ENCODE data around the gene TFF1.
"Not testable (repeated sequence)": the region's sequence is repeated elsewhere in the genome, so short reads cannot be mapped to it uniquely, and the experiment has no call there.

TFF1 gene

DNA sequence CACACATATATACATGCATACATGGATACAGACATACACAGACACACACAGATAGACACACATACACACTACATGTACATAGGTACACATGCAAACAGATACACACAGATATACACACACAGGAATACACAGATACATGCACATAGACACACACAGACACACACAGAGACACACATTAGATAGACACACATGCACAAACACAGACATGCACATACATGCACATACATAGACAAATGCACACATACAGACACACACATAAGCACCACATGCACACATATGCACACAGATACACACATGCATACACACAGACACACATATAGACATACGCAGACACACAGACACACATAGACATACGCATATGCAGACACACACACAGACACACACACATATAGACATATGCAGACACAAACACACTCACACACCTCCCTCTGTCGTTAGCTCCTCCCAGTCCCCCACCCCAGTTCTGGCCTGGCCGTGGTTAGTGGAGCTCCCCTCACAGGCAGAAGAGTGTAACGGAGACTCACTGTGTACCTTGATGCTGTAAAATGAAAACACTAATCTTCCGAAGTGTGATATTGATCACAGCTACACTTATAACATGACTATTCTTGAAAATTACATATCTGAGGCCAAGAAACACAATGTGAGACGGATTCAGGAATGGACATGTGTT lies 45.0 kb upstream of the TFF1 start:
- no peak for DNase-seq
- Histone ChIP-seq H3K27ac (ENCODE audit: low read length, poor library complexity, severe bottlenecking) (no peak overlapping the region), H3K4me1 (ENCODE audit: control insufficient read depth, insufficient read depth, low read depth, low read length) (peaks cover 23% of the 10 kb centered on the region), H2BK5ac (ENCODE audit: low read depth, low read length, poor library complexity, severe bottlenecking) (no peak overlapping the region), H3K36me3 (ENCODE audit: control insufficient read depth in 1 of 2, insufficient read depth in 2 of 2, low read depth in 1 of 2, low read length in 2 of 2) (no peaks in the 10 kb centered on the region), H4K91ac (ENCODE audit: low read length) (no peak overlapping the region), H2AK5ac (ENCODE audit: low read length, severe bottlenecking) (no peak overlapping the region), H4K8ac (ENCODE audit: low read length) (no peak overlapping the region), H2AFZ (ENCODE audit: low read depth, low read length) (no peak overlapping the region), H3K4me3 (ENCODE audit: insufficient read depth in 1 of 2, low read depth in 1 of 2, low read length in 2 of 2) (no peak overlapping the region), H3K4ac (ENCODE audit: low read depth in 1 of 2, low read length in 2 of 2) (no peak overlapping the region), H2BK12ac (ENCODE audit: low read length in 2 of 2) (no peak overlapping the region), H3K4me2 (ENCODE audit: low read length, poor library complexity, severe bottlenecking) (no peak overlapping the region), H2BK120ac (ENCODE audit: low read depth, low read length) (no peak overlapping the region), H3K9me3 (ENCODE audit: control insufficient read depth, low read length) (no peaks in the 10 kb centered on the region), H3K23ac (ENCODE audit: low read length in 2 of 2) (no peak overlapping the region), H3K27me3 (ENCODE audit: control insufficient read depth in 1 of 2, insufficient read depth in 1 of 2, low read length in 2 of 2) (peaks cover 9 to 76% of the 10 kb centered on the region in 2 experiments), H3K79me1 (replicated peaks; ENCODE audit: low read length, poor library complexity, severe bottlenecking) (no peaks in the 10 kb centered on the region), H3K14ac (ENCODE audit: low read length in 2 of 2) (no peak overlapping the region), H2BK15ac (ENCODE audit: low read depth, poor library complexity, severe bottlenecking) (no peak overlapping the region), H3K9ac (ENCODE audit: low read length) (no peak overlapping the region), H3K18ac (ENCODE audit: low read depth in 1 of 2, low read length in 2 of 2) (no peak overlapping the region)
- WGBS, result 60% methylated on average over 5 of the region's 7 CpGs

DNA sequence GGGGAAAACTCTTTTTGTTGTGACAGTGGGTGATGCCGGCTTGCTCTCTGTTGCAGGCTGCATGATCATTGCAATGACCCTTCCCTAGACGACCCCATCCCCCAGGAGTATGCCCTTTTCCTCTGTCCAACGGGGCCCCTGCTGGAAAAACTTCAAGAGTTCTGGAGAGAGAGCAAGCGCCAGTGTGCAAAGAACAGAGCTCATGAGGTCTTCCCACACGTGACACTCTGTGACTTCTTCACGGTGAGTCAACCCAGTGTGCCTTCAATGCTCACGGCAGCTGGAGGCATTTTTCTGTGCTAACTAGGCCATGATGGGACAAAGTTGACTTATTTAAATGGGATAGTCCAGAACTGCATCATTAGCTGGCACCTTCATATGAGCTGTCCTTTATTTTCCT lies 43.0 kb upstream of the TFF1 start:
- no peaks in the 10 kb centered on the region for H3K9me3 ChIP-seq (ENCODE audit: control insufficient read depth, low read length)
- no peak overlapping the region for H2BK12ac ChIP-seq (ENCODE audit: low read length in 2 of 2)
- no peak overlapping the region for H3K9ac ChIP-seq (ENCODE audit: low read length)
- no peak overlapping the region for H3K4me3 ChIP-seq (ENCODE audit: insufficient read depth in 1 of 2, low read depth in 1 of 2, low read length in 2 of 2)
- WGBS, result 72% methylated on average over 7 of the region's 7 CpGs
- no peak overlapping the region for H3K4ac ChIP-seq (ENCODE audit: low read depth in 1 of 2, low read length in 2 of 2)
- H2AK5ac ChIP-seq (ENCODE audit: low read length, severe bottlenecking), result no peak overlapping the region
- no peak overlapping the region for H3K18ac ChIP-seq (ENCODE audit: low read depth in 1 of 2, low read length in 2 of 2)
- no peak overlapping the region for H3K27ac ChIP-seq (ENCODE audit: low read length, poor library complexity, severe bottlenecking)
- H3K4me1 ChIP-seq (ENCODE audit: control insufficient read depth, insufficient read depth, low read depth, low read length), result peaks cover 13% of the 10 kb centered on the region
- peaks cover 9 to 71% of the 10 kb centered on the region in 2 experiments for H3K27me3 ChIP-seq (ENCODE audit: control insufficient read depth in 1 of 2, insufficient read depth in 1 of 2, low read length in 2 of 2)
- H2AFZ ChIP-seq (ENCODE audit: low read depth, low read length), result no peak overlapping the region
- H4K8ac ChIP-seq (ENCODE audit: low read length), result no peak overlapping the region
- no peak for DNase-seq
- no peak overlapping the region for H3K4me2 ChIP-seq (ENCODE audit: low read length, poor library complexity, severe bottlenecking)
- no peak overlapping the region for H2BK120ac ChIP-seq (ENCODE audit: low read depth, low read length)
- H3K36me3 ChIP-seq (ENCODE audit: control insufficient read depth in 1 of 2, insufficient read depth in 2 of 2, low read depth in 1 of 2, low read length in 2 of 2), result no peaks in the 10 kb centered on the region
- no peaks in the 10 kb centered on the region for H3K79me1 ChIP-seq (replicated peaks; ENCODE audit: low read length, poor library complexity, severe bottlenecking)
- no peak overlapping the region for H2BK15ac ChIP-seq (ENCODE audit: low read depth, poor library complexity, severe bottlenecking)
- H4K91ac ChIP-seq (ENCODE audit: low read length), result no peak overlapping the region
- no peak overlapping the region for H3K14ac ChIP-seq (ENCODE audit: low read length in 2 of 2)
- H3K23ac ChIP-seq (ENCODE audit: low read length in 2 of 2), result no peak overlapping the region
- H2BK5ac ChIP-seq (ENCODE audit: low read depth, low read length, poor library complexity, severe bottlenecking), result no peak overlapping the region

GRCh38 chr21:42408718-42409117 lies 42.4 kb upstream of the TFF1 start:
- not testable (repeated sequence) for H4K8ac ChIP-seq (ENCODE audit: low read length); H2BK120ac ChIP-seq (ENCODE audit: low read depth, low read length); H3K4me2 ChIP-seq (ENCODE audit: low read length, poor library complexity, severe bottlenecking); H3K4me3 ChIP-seq (ENCODE audit: insufficient read depth in 1 of 2, low read depth in 1 of 2, low read length in 2 of 2); H2AFZ ChIP-seq (ENCODE audit: low read depth, low read length); H3K23ac ChIP-seq (ENCODE audit: low read length in 2 of 2); H3K27ac ChIP-seq (ENCODE audit: low read length, poor library complexity, severe bottlenecking); H3K79me1 ChIP-seq (replicated peaks; ENCODE audit: low read length, poor library complexity, severe bottlenecking); H3K9ac ChIP-seq (ENCODE audit: low read length); H3K36me3 ChIP-seq (ENCODE audit: control insufficient read depth in 1 of 2, insufficient read depth in 2 of 2, low read depth in 1 of 2, low read length in 2 of 2); H2AK5ac ChIP-seq (ENCODE audit: low read length, severe bottlenecking); H2BK15ac ChIP-seq (ENCODE audit: low read depth, poor library complexity, severe bottlenecking); H2BK5ac ChIP-seq (ENCODE audit: low read depth, low read length, poor library complexity, severe bottlenecking); DNase-seq; H3K9me3 ChIP-seq (ENCODE audit: control insufficient read depth, low read length); H2BK12ac ChIP-seq (ENCODE audit: low read length in 2 of 2); H3K14ac ChIP-seq (ENCODE audit: low read length in 2 of 2); H3K18ac ChIP-seq (ENCODE audit: low read depth in 1 of 2, low read length in 2 of 2); H4K91ac ChIP-seq (ENCODE audit: low read length); H3K4ac ChIP-seq (ENCODE audit: low read depth in 1 of 2, low read length in 2 of 2)
- 78% methylated on average over 4 of the region's 5 CpGs for WGBS
- Histone ChIP-seq H3K27me3 (ENCODE audit: control insufficient read depth in 1 of 2, insufficient read depth in 1 of 2, low read length in 2 of 2) (peaks cover 9 to 68% of the 10 kb centered on the region in 2 experiments), H3K4me1 (ENCODE audit: control insufficient read depth, insufficient read depth, low read depth, low read length) (peaks cover 13% of the 10 kb centered on the region)

GRCh38 chr21:42407476-42407875 lies 41.1 kb upstream of the TFF1 start:
- Histone ChIP-seq H3K4ac (ENCODE audit: low read depth in 1 of 2, low read length in 2 of 2) (no peak overlapping the region), H3K9ac (ENCODE audit: low read length) (no peak overlapping the region), H3K4me1 (ENCODE audit: control insufficient read depth, insufficient read depth, low read depth, low read length) (peaks cover 10% of the 10 kb centered on the region), H3K9me3 (ENCODE audit: control insufficient read depth, low read length) (no peaks in the 10 kb centered on the region), H2BK5ac (ENCODE audit: low read depth, low read length, poor library complexity, severe bottlenecking) (no peak overlapping the region), H4K8ac (ENCODE audit: low read length) (no peak overlapping the region), H3K4me2 (ENCODE audit: low read length, poor library complexity, severe bottlenecking) (no peak overlapping the region), H2BK120ac (ENCODE audit: low read depth, low read length) (no peak overlapping the region), H3K27me3 (ENCODE audit: control insufficient read depth in 1 of 2, insufficient read depth in 1 of 2, low read length in 2 of 2) (peaks cover 9 to 65% of the 10 kb centered on the region in 2 experiments), H3K14ac (ENCODE audit: low read length in 2 of 2) (no peak overlapping the region), H3K27ac (ENCODE audit: low read length, poor library complexity, severe bottlenecking) (no peak overlapping the region), H2BK12ac (ENCODE audit: low read length in 2 of 2) (no peak overlapping the region), H3K4me3 (ENCODE audit: insufficient read depth in 1 of 2, low read depth in 1 of 2, low read length in 2 of 2) (no peak overlapping the region), H2AK5ac (ENCODE audit: low read length, severe bottlenecking) (no peak overlapping the region), H3K18ac (ENCODE audit: low read depth in 1 of 2, low read length in 2 of 2) (no peak overlapping the region), H2BK15ac (ENCODE audit: low read depth, poor library complexity, severe bottlenecking) (no peak overlapping the region), H3K36me3 (ENCODE audit: control insufficient read depth in 1 of 2, insufficient read depth in 2 of 2, low read depth in 1 of 2, low read length in 2 of 2) (no peaks in the 10 kb centered on the region), H2AFZ (ENCODE audit: low read depth, low read length) (no peak overlapping the region), H4K91ac (ENCODE audit: low read length) (no peak overlapping the region), H3K79me1 (replicated peaks; ENCODE audit: low read length, poor library complexity, severe bottlenecking) (no peaks in the 10 kb centered on the region), H3K23ac (ENCODE audit: low read length in 2 of 2) (no peak overlapping the region)
- no peak for DNase-seq
- WGBS, result 95% methylated on average over 4 of the region's 5 CpGs
